Spleen (tissue), 11 donors: ENCODE measurements around the gene NCOR1. TPM values are rescaled to one million over a fixed set of nuclear protein-coding genes. Genes with fewer than 3 reads are reported as not detected.
"Not testable (repeated sequence)": the region's sequence is repeated elsewhere in the genome, so short reads cannot be mapped to it uniquely, and the experiment has no call there.

Source experiments
- DNase-seq: peaks from one replicate; pipeline ENCODE4 v3.0.0-alpha.2; 2020
- H3K27ac ChIP-seq, 8 donors: fragments of 200-600 bp; sonication (generic) in 7 of 8; 1 replicate in 4 of 8; 2 replicates in 4 of 8; pipeline versions ENCODE4 v1.5.0 to v1.8.0; 2016 to 2021; ENCODE audit warnings: inconsistent platforms in 4 of 8, mild to moderate bottlenecking in 4 of 8, moderate library complexity in 1 of 8
- H3K27me3 ChIP-seq, 7 donors: fragments of 200-600 bp; sonication (generic) in 6 of 7; replicated peaks in 1 of 7; 1 replicate in 4 of 7; 2 replicates in 3 of 7; pipeline versions ENCODE4 v1.5.0 to v1.8.0; 2016 to 2021; ENCODE audit warnings: inconsistent platforms in 3 of 7, mild to moderate bottlenecking in 1 of 7
- H3K36me3 ChIP-seq, 6 donors: fragments of 200-600 bp; sonication (generic) in 5 of 6; 1 replicate in 4 of 6; 2 replicates in 2 of 6; pipeline versions ENCODE4 v1.5.0 to v1.8.0; 2016 to 2021; ENCODE audit warnings: inconsistent platforms in 2 of 6
- H3K4me1 ChIP-seq, 6 donors: fragments of 200-600 bp; sonication (generic) in 5 of 6; 1 replicate in 3 of 6; 2 replicates in 3 of 6; pipeline versions ENCODE4 v1.5.0 to v1.8.0; 2016 to 2021; ENCODE audit warnings: inconsistent platforms in 3 of 6
- H3K4me3 ChIP-seq, 8 donors: fragments of 200-600 bp; sonication (generic) in 7 of 8; 1 replicate in 4 of 8; 2 replicates in 4 of 8; pipeline versions ENCODE4 v1.5.0 to v1.8.0; 2016 to 2021; ENCODE audit warnings: inconsistent platforms in 4 of 8, mild to moderate bottlenecking in 4 of 8, moderate library complexity in 2 of 8
- H3K9me3 ChIP-seq, 8 donors: fragments of 200-600 bp; sonication (generic) in 7 of 8; 1 replicate in 4 of 8; 2 replicates in 4 of 8; pipeline versions ENCODE4 v1.5.0 to v1.8.0; 2016 to 2021; ENCODE audit warnings: inconsistent platforms in 4 of 8
- CTCF ChIP-seq, 11 experiments: fragments of 200-600 bp in 7 of 11; fragments of 450-650 bp in 4 of 11; sonication (generic) in 4 of 11; IDR thresholded peaks in 8 of 11; conservative IDR thresholded peaks in 3 of 11; 1 replicate in 7 of 11; 2 replicates in 4 of 11; pipeline versions ENCODE4 v1.4.0 to v1.8.0; 2016 to 2021; ENCODE audit warnings: antibody characterized with exemption in 11 of 11, inconsistent platforms in 4 of 11, mild to moderate bottlenecking in 1 of 11
- POLR2A ChIP-seq, 3 donors: fragments of 450-650 bp; IDR thresholded peaks; one replicate each; pipeline ENCODE4 v1.5.1; 2017; ENCODE audit warnings: antibody characterized with exemption in 3 of 3, mild to moderate bottlenecking in 1 of 3
- POLR2AphosphoS5 ChIP-seq, 3 donors: sonication (generic); formaldehyde crosslinking; IDR thresholded peaks; one replicate each; pipeline ENCODE4 v1.5.1; 2017; ENCODE audit warnings: antibody characterized with exemption in 3 of 3
- WGBS, 5 donors: extraction: QIAGEN DNeasy Blood & Tissue Kit in 3 of 5; methylation state at CpG; one replicate each; pipeline versions ENCODE4 v1.1.5 to v1.1.7; 2013 to 2018; 5-methylcytosine and 5-hydroxymethylcytosine counted together
- intact Hi-C: fragments of 100-400 bp; cut with DNase I; formaldehyde crosslinking; loops from one replicate; pipeline ENCODE4 v1.15.0; 2023; ENCODE audit warnings: low total_unique reads
- polyA plus RNA-seq, 3 donors: library from polyadenylated mRNA; stranded (reverse); fragments of 200-250 nt; gene quantifications; one replicate each; pipeline ENCODE4 v1.2.1, GENCODE V29; 2013
- total RNA-seq, 7 donors: library from RNA; depleted of rRNA in 3 of 7; stranded (reverse); fragments of >200 nt in 3 of 7; fragmentation: NEBNext Ultra II Directional in 4 of 7; extraction: Animal tissue kit (Norgen Biotek cat#: 25700) in 4 of 7; gene quantifications; one replicate each; pipeline versions ENCODE4 v1.1.0 to v1.2.1, GENCODE V29; 2016 to 2021
- donor health status: healthy with polysubstance abuse.
- donor health status: DM: no; HTN: no; CAD: no; lungs with moderate emphysema.
- donor health status: DM: no; HTN: no; CAD: no.
- donor health status: Bipolar disorder and iron deficiency.
- donor health status: healthy.
- donor health status: DM: no; HTN: no; CAD: no.
- donor health status: DM: yes; HTN: yes; CAD: no.

Gene NCOR1
- total and polyA plus RNA-seq, 10 donors = 28.4 to 250 (median 140) TPM

- DNase-seq = no peak
- no peak overlapping the region for H3K4me3 ChIP-seq
- no peaks in the 10 kb centered on the region for H3K9me3 ChIP-seq
- no peaks in the 10 kb centered on the region for H3K27me3 ChIP-seq
- H3K27ac ChIP-seq = no peak overlapping the region
- intact Hi-C loops = no loop called here
- TF ChIP-seq CTCF (IDR thresholded peaks at IDR 0.05 in 8 of 11, conservative IDR thresholded peaks at IDR 0.05 in 3 of 11) = no peak
- no peak for TF ChIP-seq POLR2AphosphoS5 (IDR thresholded peaks at IDR 0.05)
- TF ChIP-seq POLR2A (IDR thresholded peaks at IDR 0.05) = no peak
- 94 to 98% (median 95%) methylated on average over 4 of the region's 4 CpGs for WGBS, 5 donors
- peaks cover 14 to 100% (median 93%) of the 10 kb centered on the region in 6 donors for H3K36me3 ChIP-seq
- H3K4me1 ChIP-seq = no peaks in the 10 kb centered on the region
Observed at GRCh38 chr17:16066125-16066524, 149.2 kb downstream of the NCOR1 start.

GRCh38 chr17:16061631-16062030 lies 153.7 kb downstream of the NCOR1 start:
- WGBS, 5 donors = 87 to 100% (median 95%) methylated on average over 2 of the region's 2 CpGs

GRCh38 chr17:16055139-16055538 lies 160.2 kb downstream of the NCOR1 start:
- 73 to 89% (median 75%) methylated on average over 4 of the region's 4 CpGs for WGBS, 5 donors
- intact Hi-C loops, H3K27ac ChIP-seq, DNase-seq, H3K4me3 ChIP-seq, H3K9me3 ChIP-seq, H3K27me3 ChIP-seq, H3K4me1 ChIP-seq: not testable (repeated sequence)
- H3K36me3 ChIP-seq = peaks cover 0 to 99% (median 59%) of the 10 kb centered on the region in 6 donors

More at GRCh38 chr17:16061631-16062030, 153.7 kb downstream of the NCOR1 start:
- Histone ChIP-seq H3K9me3 (no peaks in the 10 kb centered on the region), H3K4me1 (no peaks in the 10 kb centered on the region), H3K4me3 (no peak overlapping the region), H3K36me3 (peaks cover 8 to 100% (median 80%) of the 10 kb centered on the region in 6 donors), H3K27me3 (no peaks in the 10 kb centered on the region), H3K27ac (no peak overlapping the region)
- DNase-seq = no peak
- intact Hi-C loops = no loop called here
- TF ChIP-seq CTCF (IDR thresholded peaks at IDR 0.05 in 8 of 11, conservative IDR thresholded peaks at IDR 0.05 in 3 of 11) (no peak), POLR2A (IDR thresholded peaks at IDR 0.05) (no peak), POLR2AphosphoS5 (IDR thresholded peaks at IDR 0.05) (no peak)

- H3K4me1 ChIP-seq = peaks cover 0 to 5% (median 0%) of the 10 kb centered on the region in 6 donors
- no peak overlapping the region for H3K4me3 ChIP-seq
- peaks cover 0 to 99% (median 64%) of the 10 kb centered on the region in 6 donors for H3K36me3 ChIP-seq
- 59 to 79% (median 67%) methylated on average over 1 of the region's 1 CpG for WGBS, 5 donors
- no peaks in the 10 kb centered on the region for H3K9me3 ChIP-seq
- no peak for TF ChIP-seq CTCF (IDR thresholded peaks at IDR 0.05 in 8 of 11, conservative IDR thresholded peaks at IDR 0.05 in 3 of 11)
- TF ChIP-seq POLR2A (IDR thresholded peaks at IDR 0.05) = no peak
- no peak for TF ChIP-seq POLR2AphosphoS5 (IDR thresholded peaks at IDR 0.05)
- DNase-seq = no peak
- no peaks in the 10 kb centered on the region for H3K27me3 ChIP-seq
- peak overlapping the region in 7 of 8 donors; percentile 4 to 61 (median 45) for H3K27ac ChIP-seq
- intact Hi-C loops = no loop called here
Observed at GRCh38 chr17:16052486-16052885, 162.8 kb downstream of the NCOR1 start.

- Histone ChIP-seq H3K4me1 (peaks cover 0 to 5% (median 0%) of the 10 kb centered on the region in 6 donors), H3K27ac (no peak overlapping the region), H3K36me3 (peaks cover 0 to 99% (median 58%) of the 10 kb centered on the region in 6 donors), H3K4me3 (no peak overlapping the region), H3K9me3 (no peaks in the 10 kb centered on the region), H3K27me3 (no peaks in the 10 kb centered on the region)
- intact Hi-C loops = no loop called here
- DNase-seq = no peak
- WGBS, 5 donors = 95 to 99% (median 98%) methylated on average over 6 of the region's 6 CpGs
- no peak for TF ChIP-seq POLR2A (IDR thresholded peaks at IDR 0.05)
- no peak for TF ChIP-seq POLR2AphosphoS5 (IDR thresholded peaks at IDR 0.05)
- TF ChIP-seq CTCF (IDR thresholded peaks at IDR 0.05 in 8 of 11, conservative IDR thresholded peaks at IDR 0.05 in 3 of 11) = no peak
Observed at GRCh38 chr17:16050844-16051243, 164.5 kb downstream of the NCOR1 start.
